K562 (cell line): Measurements from ENCODE around the gene LTBP4. TPM values are rescaled to one million over a fixed set of nuclear protein-coding genes. Genes with fewer than 3 reads are reported as not detected.

Source experiments
- C11orf30 ChIP-seq: fragments of 450-650 bp; IDR thresholded peaks from 2 replicates; pipeline ENCODE4 v1.6.1; 2016; ENCODE audit warnings: low read depth, mild to moderate bottlenecking
- CREM ChIP-seq: IDR thresholded peaks from 2 replicates; pipeline ENCODE4 v1.6.1; 2014; ENCODE audit warnings: antibody characterized with exemption, low read depth
- FOXA3 ChIP-seq, 2 experiments: fragments of 450-650 bp in 1 of 2; sonication (generic) in 1 of 2; formaldehyde crosslinking; IDR thresholded peaks in 1 of 2; conservative IDR thresholded peaks in 1 of 2; 2 replicates each; pipeline versions ENCODE4 v1.4.0 to v1.8.0; 2020 to 2022; ENCODE audit warnings: mild to moderate bottlenecking in 2 of 2, missing genetic modification reagents in 1 of 2
- HDAC6 ChIP-seq: IDR thresholded peaks from 2 replicates; pipeline ENCODE4 v1.6.1; 2012; ENCODE audit warnings: low read depth, mild to moderate bottlenecking, control low read depth, inconsistent platforms, low read length, moderate library complexity
- HMGN3 ChIP-seq: IDR thresholded peaks from 2 replicates; pipeline ENCODE4 v1.6.1; 2011; ENCODE audit warnings: borderline replicate concordance, low read depth, mild to moderate bottlenecking, mixed read lengths, low read length; ENCODE audit not compliant: insufficient read length; ENCODE audit errors: extremely low read depth
- MAFF ChIP-seq: IDR thresholded peaks from 2 replicates; pipeline ENCODE4 v1.6.1; 2012; ENCODE audit warnings: low read length, improper control_type of control experiment
- NFE2 ChIP-seq: IDR thresholded peaks from 2 replicates; pipeline ENCODE4 v1.6.1; 2014; ENCODE audit warnings: antibody characterized with exemption, low read depth
- OTX1 ChIP-seq: fragments of 450-650 bp; formaldehyde crosslinking; IDR thresholded peaks from 2 replicates; pipeline ENCODE4 v1.4.0; 2022; ENCODE audit warnings: mild to moderate bottlenecking
- RBM22 ChIP-seq: fragments of 200-400 bp; formaldehyde crosslinking; IDR thresholded peaks from 2 replicates; pipeline ENCODE4 v1.6.1; 2018; ENCODE audit warnings: low read length, low read depth; ENCODE audit not compliant: poor library complexity, severe bottlenecking
- RFX7 ChIP-seq: fragments of 250-450 bp; sonication (Bioruptor Pico); IDR thresholded peaks from 2 replicates; pipeline ENCODE4 v1.5.1; 2021; ENCODE audit warnings: mild to moderate bottlenecking
- SP1 ChIP-seq: sonication (generic); formaldehyde crosslinking; IDR thresholded peaks from 2 replicates; pipeline ENCODE4 v1.8.1; 2022; ENCODE audit warnings: mild to moderate bottlenecking, missing genetic modification reagents
- U2AF2 ChIP-seq: fragments of 200-400 bp; formaldehyde crosslinking; optimal IDR thresholded peaks from 2 replicates; pipeline ENCODE3; 2017; ENCODE audit warnings: low read depth, mild to moderate bottlenecking, low read length
- ZNF23 ChIP-seq: fragments of 250-450 bp; sonication (Bioruptor Pico); IDR thresholded peaks from 2 replicates; pipeline ENCODE4 v1.4.0; 2020; ENCODE audit warnings: mild to moderate bottlenecking
- ZNF41 ChIP-seq: fragments of 250-450 bp; sonication (Bioruptor Pico); conservative IDR thresholded peaks from 2 replicates; pipeline ENCODE4 v1.4.0; 2020; ENCODE audit warnings: mild to moderate bottlenecking
- ZNF431 ChIP-seq: sonication (generic); formaldehyde crosslinking; IDR thresholded peaks from 2 replicates; pipeline ENCODE4 v1.8.0; 2022; ENCODE audit warnings: mild to moderate bottlenecking, missing genetic modification reagents
- ZNF445 ChIP-seq: fragments of 250-450 bp; sonication (Bioruptor Pico); IDR thresholded peaks from 2 replicates; pipeline ENCODE4 v1.4.0; 2020; ENCODE audit warnings: low read depth, mild to moderate bottlenecking, moderate library complexity
- ZNF707 ChIP-seq: fragments of 250-450 bp; sonication (Bioruptor Pico); conservative IDR thresholded peaks from 2 replicates; pipeline ENCODE4 v1.8.0; 2022; ENCODE audit warnings: inconsistent platforms, mild to moderate bottlenecking, moderate library complexity
- ZNF764 ChIP-seq: fragments of 250-450 bp; sonication (Bioruptor Pico); IDR thresholded peaks from 2 replicates; pipeline ENCODE4 v1.4.0; 2020; ENCODE audit warnings: low read depth, mild to moderate bottlenecking, moderate library complexity
- polyA plus RNA-seq, 8 experiments: library from polyadenylated mRNA; depleted of rRNA in 4 of 8; stranded (reverse) in 5 of 8; unstranded in 3 of 8; fragments of >200 nt; fragmentation: Nextera tagmentation in 2 of 8; fragmentation: Illumina TruSeq in 1 of 8; extraction: Ambion mirVana in 2 of 8; extraction: Trizol in 1 of 8; gene quantifications; 2 replicates each; pipeline versions ENCODE4 v1.2.1 to v1.2.3, GENCODE V29; 2011 to 2014; ENCODE audit warnings: inconsistent platforms in 1 of 8, missing spikeins in 1 of 8
- total RNA-seq, 7 experiments: library from RNA; depleted of rRNA in 6 of 7; stranded (reverse); fragments of >200 nt in 6 of 7; fragmentation: Illumina TruSeq in 2 of 7; extraction: Trizol in 2 of 7; gene quantifications; 2 replicates each; pipeline versions ENCODE4 v1.2.1 to v1.2.3, GENCODE V29; 2011 to 2021; ENCODE audit warnings: low replicate concordance in 1 of 7
- TF ChIP-seq, protein P1 (sequence below): fragments of 450-650 bp; IDR thresholded peaks from 2 replicates; pipeline ENCODE4 v1.6.1; 2014; ENCODE audit warnings: low read depth, mild to moderate bottlenecking, moderate library complexity, borderline replicate concordance
- TF ChIP-seq, protein P2 (sequence below): sonication (generic); formaldehyde crosslinking; IDR thresholded peaks from 2 replicates; pipeline ENCODE4 v1.8.0; 2022; ENCODE audit warnings: mild to moderate bottlenecking, low read depth, missing genetic modification reagents
- TF ChIP-seq, protein P3 (sequence below), 2 experiments: fragments of 150-350 bp in 1 of 2; IDR thresholded peaks; 2 replicates each; pipeline ENCODE4 v1.6.1; 2012 to 2016; ENCODE audit warnings: low read depth in 2 of 2, low read length in 2 of 2, mild to moderate bottlenecking in 1 of 2, moderate library complexity in 1 of 2
- TF ChIP-seq, protein P4 (sequence below): IDR thresholded peaks from 3 replicates; pipeline ENCODE4 v1.6.1; 2011; ENCODE audit warnings: borderline replicate concordance, mild to moderate bottlenecking; ENCODE audit not compliant: insufficient read length, insufficient read depth

Gene LTBP4
- total and polyA plus RNA-seq, 9 of the 15 experiments (the other 6 are each of a cell fraction or from before 2014, with no cell fraction given), result 0.35 to 160 (median 31.6) TPM

DNA sequence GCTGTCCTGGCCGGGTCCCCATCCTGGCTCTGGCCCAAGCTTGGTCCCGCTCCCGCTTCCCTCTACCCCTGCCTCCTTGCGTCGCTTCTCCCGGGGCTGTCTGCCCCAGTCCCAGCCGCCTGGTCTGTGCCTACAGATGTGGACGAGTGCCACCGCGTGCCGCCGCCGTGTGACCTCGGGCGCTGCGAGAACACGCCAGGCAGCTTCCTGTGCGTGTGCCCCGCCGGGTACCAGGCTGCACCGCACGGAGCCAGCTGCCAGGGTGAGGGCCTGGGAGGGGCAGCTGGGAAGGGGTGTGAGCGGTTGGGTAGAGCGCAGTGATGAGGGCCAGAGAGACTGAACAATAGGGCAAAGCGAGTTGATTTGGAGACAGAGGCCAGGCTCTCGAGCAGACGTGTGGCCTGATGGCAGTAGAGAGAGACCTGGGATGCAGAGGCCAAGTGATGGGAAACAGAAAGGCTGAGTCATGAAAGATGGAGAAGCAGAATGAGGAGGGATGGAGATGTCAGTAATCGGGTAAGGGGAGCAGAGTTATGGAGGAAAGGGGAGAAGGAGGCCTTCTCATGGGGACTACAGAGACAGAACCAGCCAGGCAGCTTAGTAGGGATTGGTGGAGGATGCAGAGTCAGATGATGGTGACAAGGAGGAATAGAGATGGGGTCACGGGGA is 9.4 kb downstream of the LTBP4 start (continued):
- TF ChIP-seq FOXA3 (CRISPR knock-in tag; conservative IDR thresholded peaks at IDR 0.05 in 1 of 2, IDR thresholded peaks at IDR 0.05 in 1 of 2) (no peak), RFX7 (no peak), C11orf30 (peak; percentile 70), NFE2 (peak; percentile 46), U2AF2 (no peak), CREM (no peak), SP1 (CRISPR knock-in tag) (peak; percentile 2; the same call in 1 of the 2 replicates), HDAC6 (no peak), RBM22 (peak; percentile 74), ZNF764 (CRISPR knock-in tag) (no peak), ZNF431 (CRISPR knock-in tag) (no peak), ZNF707 (CRISPR knock-in tag) (no peak), OTX1 (peak; percentile 59; the same call in 1 of the 2 replicates), ZNF41 (CRISPR knock-in tag) (no peak), ZNF445 (CRISPR knock-in tag) (no peak), HMGN3 (no peak), MAFF (peak; percentile 4; the same call in 1 of the 2 replicates), ZNF23 (CRISPR knock-in tag) (no peak)
- TF ChIP-seq, protein P1, sequence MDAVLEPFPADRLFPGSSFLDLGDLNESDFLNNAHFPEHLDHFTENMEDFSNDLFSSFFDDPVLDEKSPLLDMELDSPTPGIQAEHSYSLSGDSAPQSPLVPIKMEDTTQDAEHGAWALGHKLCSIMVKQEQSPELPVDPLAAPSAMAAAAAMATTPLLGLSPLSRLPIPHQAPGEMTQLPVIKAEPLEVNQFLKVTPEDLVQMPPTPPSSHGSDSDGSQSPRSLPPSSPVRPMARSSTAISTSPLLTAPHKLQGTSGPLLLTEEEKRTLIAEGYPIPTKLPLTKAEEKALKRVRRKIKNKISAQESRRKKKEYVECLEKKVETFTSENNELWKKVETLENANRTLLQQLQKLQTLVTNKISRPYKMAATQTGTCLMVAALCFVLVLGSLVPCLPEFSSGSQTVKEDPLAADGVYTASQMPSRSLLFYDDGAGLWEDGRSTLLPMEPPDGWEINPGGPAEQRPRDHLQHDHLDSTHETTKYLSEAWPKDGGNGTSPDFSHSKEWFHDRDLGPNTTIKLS, result no peak
- TF ChIP-seq, protein P2, sequence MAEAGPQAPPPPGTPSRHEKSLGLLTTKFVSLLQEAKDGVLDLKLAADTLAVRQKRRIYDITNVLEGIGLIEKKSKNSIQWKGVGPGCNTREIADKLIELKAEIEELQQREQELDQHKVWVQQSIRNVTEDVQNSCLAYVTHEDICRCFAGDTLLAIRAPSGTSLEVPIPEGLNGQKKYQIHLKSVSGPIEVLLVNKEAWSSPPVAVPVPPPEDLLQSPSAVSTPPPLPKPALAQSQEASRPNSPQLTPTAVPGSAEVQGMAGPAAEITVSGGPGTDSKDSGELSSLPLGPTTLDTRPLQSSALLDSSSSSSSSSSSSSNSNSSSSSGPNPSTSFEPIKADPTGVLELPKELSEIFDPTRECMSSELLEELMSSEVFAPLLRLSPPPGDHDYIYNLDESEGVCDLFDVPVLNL (CRISPR knock-in tag), result no peak
- TF ChIP-seq, protein P3, sequence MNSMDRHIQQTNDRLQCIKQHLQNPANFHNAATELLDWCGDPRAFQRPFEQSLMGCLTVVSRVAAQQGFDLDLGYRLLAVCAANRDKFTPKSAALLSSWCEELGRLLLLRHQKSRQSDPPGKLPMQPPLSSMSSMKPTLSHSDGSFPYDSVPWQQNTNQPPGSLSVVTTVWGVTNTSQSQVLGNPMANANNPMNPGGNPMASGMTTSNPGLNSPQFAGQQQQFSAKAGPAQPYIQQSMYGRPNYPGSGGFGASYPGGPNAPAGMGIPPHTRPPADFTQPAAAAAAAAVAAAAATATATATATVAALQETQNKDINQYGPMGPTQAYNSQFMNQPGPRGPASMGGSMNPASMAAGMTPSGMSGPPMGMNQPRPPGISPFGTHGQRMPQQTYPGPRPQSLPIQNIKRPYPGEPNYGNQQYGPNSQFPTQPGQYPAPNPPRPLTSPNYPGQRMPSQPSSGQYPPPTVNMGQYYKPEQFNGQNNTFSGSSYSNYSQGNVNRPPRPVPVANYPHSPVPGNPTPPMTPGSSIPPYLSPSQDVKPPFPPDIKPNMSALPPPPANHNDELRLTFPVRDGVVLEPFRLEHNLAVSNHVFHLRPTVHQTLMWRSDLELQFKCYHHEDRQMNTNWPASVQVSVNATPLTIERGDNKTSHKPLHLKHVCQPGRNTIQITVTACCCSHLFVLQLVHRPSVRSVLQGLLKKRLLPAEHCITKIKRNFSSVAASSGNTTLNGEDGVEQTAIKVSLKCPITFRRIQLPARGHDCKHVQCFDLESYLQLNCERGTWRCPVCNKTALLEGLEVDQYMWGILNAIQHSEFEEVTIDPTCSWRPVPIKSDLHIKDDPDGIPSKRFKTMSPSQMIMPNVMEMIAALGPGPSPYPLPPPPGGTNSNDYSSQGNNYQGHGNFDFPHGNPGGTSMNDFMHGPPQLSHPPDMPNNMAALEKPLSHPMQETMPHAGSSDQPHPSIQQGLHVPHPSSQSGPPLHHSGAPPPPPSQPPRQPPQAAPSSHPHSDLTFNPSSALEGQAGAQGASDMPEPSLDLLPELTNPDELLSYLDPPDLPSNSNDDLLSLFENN (IDR thresholded peaks at IDR 0.05; ENCODE audit: low read depth in 2 of 2, low read length in 2 of 2), result no peak
- TF ChIP-seq, protein P4, sequence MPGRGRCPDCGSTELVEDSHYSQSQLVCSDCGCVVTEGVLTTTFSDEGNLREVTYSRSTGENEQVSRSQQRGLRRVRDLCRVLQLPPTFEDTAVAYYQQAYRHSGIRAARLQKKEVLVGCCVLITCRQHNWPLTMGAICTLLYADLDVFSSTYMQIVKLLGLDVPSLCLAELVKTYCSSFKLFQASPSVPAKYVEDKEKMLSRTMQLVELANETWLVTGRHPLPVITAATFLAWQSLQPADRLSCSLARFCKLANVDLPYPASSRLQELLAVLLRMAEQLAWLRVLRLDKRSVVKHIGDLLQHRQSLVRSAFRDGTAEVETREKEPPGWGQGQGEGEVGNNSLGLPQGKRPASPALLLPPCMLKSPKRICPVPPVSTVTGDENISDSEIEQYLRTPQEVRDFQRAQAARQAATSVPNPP, result no peak
